Stimulated activated CD4-positive, alpha-beta T cell treated with anti-CD3 and anti-CD28 coated beads, Interleukin-4, amount 100 ng/mL, for 4 hours (primary cell): ENCODE results near the gene PLSCR3.

Experiments used
- DNase-seq, 2 experiments: peaks; one replicate each; pipeline ENCODE4 v3.0.0-alpha.2; 2020

PLSCR3 gene

DNA sequence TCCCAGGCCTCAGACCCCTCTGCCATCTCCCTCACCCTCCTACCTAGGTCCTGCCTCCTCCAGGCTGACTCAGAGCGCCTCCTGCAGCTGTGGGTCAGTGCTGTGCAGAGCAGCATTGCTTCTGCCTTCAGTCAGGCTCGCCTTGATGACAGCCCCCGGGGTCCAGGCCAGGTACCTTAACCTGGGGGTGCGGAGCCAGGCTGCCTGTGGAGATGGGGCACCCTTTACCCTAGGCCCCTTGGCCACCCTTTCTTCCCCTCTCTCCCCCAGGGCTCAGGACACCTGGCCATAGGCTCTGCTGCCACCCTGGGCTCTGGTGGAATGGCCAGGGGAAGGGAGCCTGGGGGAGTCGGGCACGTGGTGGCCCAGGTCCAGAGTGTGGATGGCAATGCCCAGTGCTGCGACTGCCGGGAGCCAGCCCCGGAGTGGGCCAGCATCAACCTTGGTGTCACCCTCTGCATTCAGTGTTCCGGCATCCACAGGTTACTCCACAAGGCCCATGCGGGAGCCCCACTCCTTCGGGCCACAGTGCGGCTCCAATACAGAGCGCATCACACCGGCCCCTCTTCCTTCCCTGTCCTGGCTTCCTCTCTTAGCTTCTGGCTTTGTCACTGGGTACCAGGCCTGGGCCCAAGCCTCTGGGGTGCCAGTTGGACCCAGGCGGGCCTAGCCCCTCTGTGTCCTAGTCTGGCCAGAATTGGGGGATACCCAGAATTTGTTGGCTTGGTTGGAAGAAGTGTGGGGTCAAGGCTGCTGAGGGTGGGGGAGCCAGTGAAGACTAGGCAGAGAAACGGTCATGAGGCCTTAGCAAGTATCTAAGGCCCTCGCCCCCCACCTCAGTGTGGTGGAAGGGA is 47.3 kb downstream of the PLSCR3 start:
- DNase-seq: no peak

DNA sequence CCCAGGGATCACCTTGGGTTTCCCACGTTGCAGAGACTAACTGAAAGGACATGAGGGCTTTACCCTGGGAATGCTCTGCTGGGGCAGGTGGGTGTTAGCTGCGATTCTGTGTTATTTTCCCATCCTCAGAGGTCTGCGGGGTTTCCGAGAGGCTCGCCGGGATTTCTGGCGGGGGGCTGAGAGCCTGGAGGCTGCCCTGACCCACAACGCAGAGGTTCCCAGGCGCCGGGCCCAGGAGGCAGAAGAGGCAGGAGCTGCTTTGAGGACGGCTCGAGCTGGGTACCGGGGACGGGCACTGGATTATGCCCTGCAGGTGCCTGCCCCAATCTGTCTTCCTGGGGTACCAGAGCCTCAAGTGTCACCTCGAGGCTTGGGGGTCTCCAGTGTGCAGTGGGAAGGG is 51.1 kb downstream of the PLSCR3 start:
- no peak for DNase-seq

DNA sequence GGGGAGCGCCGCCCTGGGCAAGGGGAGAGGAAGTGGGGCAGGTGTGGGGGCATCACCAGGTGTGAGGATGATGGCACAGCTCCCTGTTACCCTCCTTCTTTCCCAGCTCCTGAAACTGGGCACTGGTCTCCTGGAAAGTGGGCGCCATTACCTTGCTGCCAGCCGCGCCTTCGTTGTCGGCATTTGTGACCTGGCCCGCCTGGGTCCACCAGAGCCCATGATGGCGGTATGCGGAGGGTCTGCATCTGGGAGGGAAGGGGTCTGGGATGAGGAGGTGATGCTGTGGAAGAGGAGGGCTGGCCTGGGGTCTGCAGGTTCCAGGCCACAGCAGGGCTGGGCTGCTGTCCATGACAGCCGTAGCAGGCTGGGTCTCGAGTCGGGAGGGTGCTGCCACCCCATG is 52.5 kb downstream of the PLSCR3 start:
- no peak for DNase-seq

DNA sequence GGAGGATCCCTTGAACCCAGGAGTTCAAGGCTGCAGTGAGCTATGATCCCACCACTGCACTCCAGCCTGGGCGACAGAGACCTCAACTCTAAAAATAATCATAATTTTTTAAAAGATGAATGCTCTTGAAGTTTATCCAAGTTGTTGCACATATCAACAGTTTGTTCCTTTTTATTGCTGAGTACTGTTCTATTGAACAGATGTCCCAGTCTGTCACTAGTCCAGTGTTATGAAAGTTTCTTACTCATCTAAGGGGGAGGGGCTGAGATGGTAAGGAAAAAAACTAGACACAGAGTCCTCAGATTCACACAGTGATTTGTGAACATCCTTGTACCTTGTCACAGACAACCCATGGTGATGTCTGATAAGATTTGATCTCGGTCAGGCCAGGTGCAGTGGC is 54.1 kb downstream of the PLSCR3 start:
- DNase-seq: no peak
